ENCODE measurements around the gene COL5A2.

COL5A2 gene

GRCh38 chr2:189155795-189156194, 23.8 kb downstream of the COL5A2 start:
- Histone ChIP-seq H3K4me2 (ENCODE audit: low read depth, low read length, poor library complexity, severe bottlenecking) (no peak overlapping the region), H3K27ac (ENCODE audit: low read depth, low read length) (no peak overlapping the region), H3K9me2 (replicated peaks; ENCODE audit: insufficient read depth, low read length) (no peaks in the 10 kb centered on the region), H3K4me3 (ENCODE audit: insufficient read depth, low read length, poor library complexity, severe bottlenecking) (no peak overlapping the region), H4K20me1 (ENCODE audit: low read depth, low read length) (no peaks in the 10 kb centered on the region), H3K9me3 (ENCODE audit: insufficient read depth, low read length) (no peaks in the 10 kb centered on the region), H3K27me3 (ENCODE audit: low read length) (no peaks in the 10 kb centered on the region), H3K9ac (ENCODE audit: low read length) (no peak overlapping the region), H3F3A (ENCODE audit: insufficient read depth) (no peaks in the 10 kb centered on the region), H2AFZ (ENCODE audit: low read depth, low read length, severe bottlenecking) (no peak overlapping the region), H3K36me3 (ENCODE audit: low read length) (no peaks in the 10 kb centered on the region), H3K79me2 (ENCODE audit: insufficient read depth, low read length) (no peaks in the 10 kb centered on the region)
- TF ChIP-seq EZH2phosphoT487 (conservative IDR thresholded peaks at IDR 0.05; ENCODE audit: low read length): no peak
- TF ChIP-seq, protein P1, sequence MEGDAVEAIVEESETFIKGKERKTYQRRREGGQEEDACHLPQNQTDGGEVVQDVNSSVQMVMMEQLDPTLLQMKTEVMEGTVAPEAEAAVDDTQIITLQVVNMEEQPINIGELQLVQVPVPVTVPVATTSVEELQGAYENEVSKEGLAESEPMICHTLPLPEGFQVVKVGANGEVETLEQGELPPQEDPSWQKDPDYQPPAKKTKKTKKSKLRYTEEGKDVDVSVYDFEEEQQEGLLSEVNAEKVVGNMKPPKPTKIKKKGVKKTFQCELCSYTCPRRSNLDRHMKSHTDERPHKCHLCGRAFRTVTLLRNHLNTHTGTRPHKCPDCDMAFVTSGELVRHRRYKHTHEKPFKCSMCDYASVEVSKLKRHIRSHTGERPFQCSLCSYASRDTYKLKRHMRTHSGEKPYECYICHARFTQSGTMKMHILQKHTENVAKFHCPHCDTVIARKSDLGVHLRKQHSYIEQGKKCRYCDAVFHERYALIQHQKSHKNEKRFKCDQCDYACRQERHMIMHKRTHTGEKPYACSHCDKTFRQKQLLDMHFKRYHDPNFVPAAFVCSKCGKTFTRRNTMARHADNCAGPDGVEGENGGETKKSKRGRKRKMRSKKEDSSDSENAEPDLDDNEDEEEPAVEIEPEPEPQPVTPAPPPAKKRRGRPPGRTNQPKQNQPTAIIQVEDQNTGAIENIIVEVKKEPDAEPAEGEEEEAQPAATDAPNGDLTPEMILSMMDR (IDR thresholded peaks at IDR 0.05; ENCODE audit: insufficient read depth, low read length, poor library complexity, severe bottlenecking): no peak

- no peak overlapping the region for H3K4me3 ChIP-seq (ENCODE audit: insufficient read depth, low read length, poor library complexity, severe bottlenecking)
- TF ChIP-seq, protein P1 (IDR thresholded peaks at IDR 0.05; ENCODE audit: insufficient read depth, low read length, poor library complexity, severe bottlenecking): no peak
- no peak for TF ChIP-seq EZH2phosphoT487 (conservative IDR thresholded peaks at IDR 0.05; ENCODE audit: low read length)
Measured at GRCh38 chr2:189153619-189154018, 25.9 kb downstream of the COL5A2 start.

DNA sequence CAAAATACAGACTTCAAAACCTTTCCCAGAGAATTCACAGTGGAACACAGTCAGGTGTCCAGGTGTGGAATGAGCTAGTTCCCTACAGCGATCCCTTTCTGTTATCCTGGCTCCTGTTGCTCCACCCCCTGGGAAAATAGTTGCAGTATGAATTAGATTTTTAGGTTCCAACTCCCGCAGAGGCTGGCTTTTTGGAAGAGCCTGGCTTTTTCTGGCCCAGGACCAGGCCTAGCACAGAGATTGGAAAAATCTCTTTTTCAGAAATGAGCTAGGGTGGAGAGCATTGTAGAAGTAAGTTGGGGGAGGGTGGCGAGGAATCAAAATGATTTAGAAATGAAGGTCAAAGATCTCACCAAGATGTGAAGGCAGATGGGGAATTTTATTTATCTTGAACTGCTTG, 27.1 kb downstream of the COL5A2 start:
- Histone ChIP-seq H3K27me3 (ENCODE audit: low read length) (no peaks in the 10 kb centered on the region), H3K9me3 (ENCODE audit: insufficient read depth, low read length) (no peaks in the 10 kb centered on the region), H3K4me2 (ENCODE audit: low read depth, low read length, poor library complexity, severe bottlenecking) (no peak overlapping the region), H3K27ac (ENCODE audit: low read depth, low read length) (no peak overlapping the region), H2AFZ (ENCODE audit: low read depth, low read length, severe bottlenecking) (no peak overlapping the region), H3K9me2 (replicated peaks; ENCODE audit: insufficient read depth, low read length) (no peaks in the 10 kb centered on the region), H3K9ac (ENCODE audit: low read length) (no peak overlapping the region), H3F3A (ENCODE audit: insufficient read depth) (no peaks in the 10 kb centered on the region), H3K36me3 (ENCODE audit: low read length) (no peaks in the 10 kb centered on the region), H3K4me3 (ENCODE audit: insufficient read depth, low read length, poor library complexity, severe bottlenecking) (no peak overlapping the region), H3K79me2 (ENCODE audit: insufficient read depth, low read length) (no peaks in the 10 kb centered on the region), H4K20me1 (ENCODE audit: low read depth, low read length) (no peaks in the 10 kb centered on the region)
- TF ChIP-seq EZH2phosphoT487 (conservative IDR thresholded peaks at IDR 0.05; ENCODE audit: low read length): no peak
- TF ChIP-seq, protein P1 (IDR thresholded peaks at IDR 0.05; ENCODE audit: insufficient read depth, low read length, poor library complexity, severe bottlenecking): no peak

More at GRCh38 chr2:189153619-189154018, 25.9 kb downstream of the COL5A2 start:
- Histone ChIP-seq H3K4me2 (ENCODE audit: low read depth, low read length, poor library complexity, severe bottlenecking) (no peak overlapping the region), H3K9ac (ENCODE audit: low read length) (no peak overlapping the region), H3K36me3 (ENCODE audit: low read length) (no peaks in the 10 kb centered on the region), H3K79me2 (ENCODE audit: insufficient read depth, low read length) (no peaks in the 10 kb centered on the region), H3K27me3 (ENCODE audit: low read length) (no peaks in the 10 kb centered on the region), H3K9me2 (replicated peaks; ENCODE audit: insufficient read depth, low read length) (no peaks in the 10 kb centered on the region), H3F3A (ENCODE audit: insufficient read depth) (no peaks in the 10 kb centered on the region), H4K20me1 (ENCODE audit: low read depth, low read length) (no peaks in the 10 kb centered on the region), H2AFZ (ENCODE audit: low read depth, low read length, severe bottlenecking) (no peak overlapping the region), H3K9me3 (ENCODE audit: insufficient read depth, low read length) (no peaks in the 10 kb centered on the region), H3K27ac (ENCODE audit: low read depth, low read length) (no peak overlapping the region)
